Neural cell (in vitro differentiated cells): ENCODE measurements around the gene CSK.

Source experiments
- EZH2 ChIP-seq: fragments of 200-600, 300-800 bp; shearing (Covaris generic), sonication (generic); IDR thresholded peaks from 2 replicates; pipeline ENCODE4 v1.6.1; 2014; ENCODE audit warnings: antibody characterized with exemption, low read length, borderline replicate concordance, mild to moderate bottlenecking; ENCODE audit not compliant: insufficient read depth, poor library complexity, severe bottlenecking
- TF ChIP-seq, protein P1 (sequence below): fragments of 450-650 bp; IDR thresholded peaks from 2 replicates; pipeline ENCODE4 v1.5.1; 2014; ENCODE audit warnings: antibody characterized with exemption, mild to moderate bottlenecking, moderate library complexity; ENCODE audit not compliant: poor library complexity, severe bottlenecking

DNA sequence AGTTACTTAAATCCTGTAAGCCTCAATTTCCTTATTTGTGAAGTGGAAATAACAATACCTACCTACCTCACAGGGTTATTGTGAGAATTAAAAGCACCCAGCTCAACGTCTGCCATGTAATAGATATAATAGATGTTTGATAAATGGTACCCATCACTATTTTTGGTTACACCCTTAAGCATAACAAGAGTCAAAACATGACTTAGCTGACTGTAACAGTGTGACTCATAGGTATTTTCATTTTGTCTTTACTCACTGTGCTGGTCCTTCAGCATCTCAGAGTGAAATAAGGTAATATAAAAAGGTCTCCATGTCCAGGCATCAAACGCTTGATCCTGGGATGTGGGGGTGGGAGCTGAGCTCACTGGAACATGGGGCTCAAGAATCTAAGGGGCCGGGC is 47.6 kb downstream of the CSK start:
- TF ChIP-seq, protein P1, sequence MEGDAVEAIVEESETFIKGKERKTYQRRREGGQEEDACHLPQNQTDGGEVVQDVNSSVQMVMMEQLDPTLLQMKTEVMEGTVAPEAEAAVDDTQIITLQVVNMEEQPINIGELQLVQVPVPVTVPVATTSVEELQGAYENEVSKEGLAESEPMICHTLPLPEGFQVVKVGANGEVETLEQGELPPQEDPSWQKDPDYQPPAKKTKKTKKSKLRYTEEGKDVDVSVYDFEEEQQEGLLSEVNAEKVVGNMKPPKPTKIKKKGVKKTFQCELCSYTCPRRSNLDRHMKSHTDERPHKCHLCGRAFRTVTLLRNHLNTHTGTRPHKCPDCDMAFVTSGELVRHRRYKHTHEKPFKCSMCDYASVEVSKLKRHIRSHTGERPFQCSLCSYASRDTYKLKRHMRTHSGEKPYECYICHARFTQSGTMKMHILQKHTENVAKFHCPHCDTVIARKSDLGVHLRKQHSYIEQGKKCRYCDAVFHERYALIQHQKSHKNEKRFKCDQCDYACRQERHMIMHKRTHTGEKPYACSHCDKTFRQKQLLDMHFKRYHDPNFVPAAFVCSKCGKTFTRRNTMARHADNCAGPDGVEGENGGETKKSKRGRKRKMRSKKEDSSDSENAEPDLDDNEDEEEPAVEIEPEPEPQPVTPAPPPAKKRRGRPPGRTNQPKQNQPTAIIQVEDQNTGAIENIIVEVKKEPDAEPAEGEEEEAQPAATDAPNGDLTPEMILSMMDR, result no peak
- TF ChIP-seq EZH2, result no peak
